ENCODE measurements around the gene GNG12. TPM values are rescaled to one million over a fixed set of nuclear protein-coding genes. Genes with fewer than 3 reads are reported as not detected.
A peak's percentile ranks its signal among the peaks of the same experiment; 100 is the strongest.

The GNG12 gene
- total and polyA plus RNA-seq, 2 experiments from 2014 or later = 25.4 to 33.9 TPM

- H3K4me1 ChIP-seq (ENCODE audit: low read depth) = peaks cover 51% of the 10 kb centered on the region
- DNase-seq (ENCODE audit: low read depth in 1 of 2, low spot score in 1 of 2) = peak; percentile 51 to 84
These were observed 83.2 kb downstream of the GNG12 start for GRCh38 chr1:67749844-67750690.

GRCh38 chr1:67749263-67749843 lies 83.9 kb downstream of the GNG12 start:
- no peaks in the 10 kb centered on the region for H3K27me3 ChIP-seq
- no peak overlapping the region for H3K4me3 ChIP-seq
- no peaks in the 10 kb centered on the region for H3K36me3 ChIP-seq
- H3K4me1 ChIP-seq (ENCODE audit: low read depth) = peaks cover 58% of the 10 kb centered on the region
- no peak for TF ChIP-seq CTCF (IDR thresholded peaks at IDR 0.05; ENCODE audit: low read depth, low read length)
- H3K27ac ChIP-seq = peak overlapping the region; percentile 96
- no peaks in the 10 kb centered on the region for H3K9me3 ChIP-seq (ENCODE audit: low read depth)
- DNase-seq (ENCODE audit: low read depth in 1 of 2, low spot score in 1 of 2) = no peak

More at GRCh38 chr1:67749844-67750690, 83.2 kb downstream of the GNG12 start:
- H3K36me3 ChIP-seq = no peaks in the 10 kb centered on the region
- H3K27me3 ChIP-seq = no peaks in the 10 kb centered on the region
- H3K9me3 ChIP-seq (ENCODE audit: low read depth) = no peaks in the 10 kb centered on the region
- TF ChIP-seq CTCF (IDR thresholded peaks at IDR 0.05; ENCODE audit: low read depth, low read length) = no peak
- H3K27ac ChIP-seq = peak overlapping the region; percentile 96
- no peak overlapping the region for H3K4me3 ChIP-seq

- TF ChIP-seq CTCF (IDR thresholded peaks at IDR 0.05; ENCODE audit: low read depth, low read length) = no peak
- Histone ChIP-seq H3K4me1 (ENCODE audit: low read depth) (peaks cover 66% of the 10 kb centered on the region), H3K27ac (peak overlapping the region; percentile 96), H3K27me3 (no peaks in the 10 kb centered on the region), H3K36me3 (no peaks in the 10 kb centered on the region), H3K9me3 (ENCODE audit: low read depth) (no peaks in the 10 kb centered on the region), H3K4me3 (no peak overlapping the region)
- DNase-seq (ENCODE audit: low read depth in 1 of 2, low spot score in 1 of 2) = peak; percentile 40 to 83
These were observed 84.6 kb downstream of the GNG12 start for GRCh38 chr1:67748630-67749029.

- TF ChIP-seq CTCF (IDR thresholded peaks at IDR 0.05; ENCODE audit: low read depth, low read length) = no peak
- H3K4me1 ChIP-seq (ENCODE audit: low read depth) = peaks cover 73% of the 10 kb centered on the region
- no peak overlapping the region for H3K4me3 ChIP-seq
- no peaks in the 10 kb centered on the region for H3K9me3 ChIP-seq (ENCODE audit: low read depth)
- no peaks in the 10 kb centered on the region for H3K36me3 ChIP-seq
- H3K27me3 ChIP-seq = no peaks in the 10 kb centered on the region
- DNase-seq (ENCODE audit: low read depth in 1 of 2, low spot score in 1 of 2) = peak in 1 of 2 donors; percentile 78
- peak overlapping the region; percentile 96 for H3K27ac ChIP-seq
These were observed 85.4 kb downstream of the GNG12 start for GRCh38 chr1:67747671-67748546.

Measured in cardiac muscle cell (in vitro differentiated cells and primary cell).